SU-DHL-6 (cell line): Measurements from ENCODE around the gene POLD3.

Experiments
- H2AFZ ChIP-seq: fragments of 200-600 bp; sonication (generic); 2 replicates; pipeline ENCODE4 v1.6.1; 2014; ENCODE audit warnings: low read depth, mild to moderate bottlenecking, moderate library complexity, mixed read lengths, antibody characterized with exemption, low read length; ENCODE audit not compliant: severe bottlenecking
- H3F3A ChIP-seq: fragments of 200-600 bp; shearing (Covaris generic); 2 replicates; pipeline ENCODE4 v1.6.0; 2016; ENCODE audit warnings: antibody characterized with exemption, mild to moderate bottlenecking; ENCODE audit not compliant: insufficient read depth
- H3K27ac ChIP-seq: fragments of 200-600 bp; sonication (generic); 2 replicates; pipeline ENCODE4 v1.5.1; 2016; ENCODE audit warnings: low read depth, mild to moderate bottlenecking, low read length, moderate library complexity, mixed read lengths
- H3K27me3 ChIP-seq: fragments of 200-600 bp; sonication (generic), shearing (Covaris generic); 2 replicates; pipeline ENCODE4 v1.6.0; 2014; ENCODE audit warnings: mild to moderate bottlenecking, low read length
- H3K36me3 ChIP-seq: fragments of 200-600 bp; sonication (generic); 2 replicates; pipeline ENCODE4 v1.6.1; 2014; ENCODE audit warnings: mild to moderate bottlenecking, low read length, mixed read lengths
- H3K4me2 ChIP-seq: fragments of 300-600, 200-600 bp; shearing (Covaris generic), sonication (generic); 2 replicates; pipeline ENCODE4 v1.6.0; 2014; ENCODE audit warnings: low read length, low read depth, mild to moderate bottlenecking; ENCODE audit not compliant: poor library complexity, severe bottlenecking
- H3K4me3 ChIP-seq: fragments of 200-600 bp; sonication (generic); 2 replicates; pipeline ENCODE4 v1.5.1; 2014; ENCODE audit warnings: antibody characterized with exemption, low read length, mild to moderate bottlenecking, mixed read lengths; ENCODE audit not compliant: insufficient read depth, poor library complexity, severe bottlenecking
- H3K79me2 ChIP-seq: fragments of 200-600 bp; sonication (generic); 2 replicates; pipeline ENCODE4 v1.6.1; 2014; ENCODE audit warnings: mild to moderate bottlenecking, low read length, moderate library complexity; ENCODE audit not compliant: insufficient read depth
- H3K9ac ChIP-seq: fragments of 200-600 bp; sonication (generic); 2 replicates; pipeline ENCODE4 v1.7.0; 2014; ENCODE audit warnings: mild to moderate bottlenecking, low read length
- H3K9me2 ChIP-seq: fragments of 200-600 bp; sonication (generic); replicated peaks from 2 replicates; pipeline ENCODE4 v1.6.1; 2014; ENCODE audit warnings: low read length; ENCODE audit not compliant: insufficient read depth
- H3K9me3 ChIP-seq: fragments of 200-600 bp; sonication (generic); 2 replicates; pipeline ENCODE4 v1.6.1; 2014; ENCODE audit warnings: low read length, mixed read lengths; ENCODE audit not compliant: insufficient read depth
- H4K20me1 ChIP-seq: fragments of 200-600 bp; sonication (generic); 2 replicates; pipeline ENCODE4 v1.6.1; 2014; ENCODE audit warnings: low read depth, mild to moderate bottlenecking, antibody characterized with exemption, low read length, moderate library complexity, mixed read lengths
- EZH2phosphoT487 ChIP-seq: fragments of 200-600 bp; sonication (generic), shearing (Covaris generic); conservative IDR thresholded peaks from 2 replicates; pipeline ENCODE4 v1.6.1; 2018; ENCODE audit warnings: mild to moderate bottlenecking, antibody characterized with exemption, low read length, moderate library complexity, mixed read lengths
- TF ChIP-seq, protein P1 (sequence below): fragments of 200-600 bp; sonication (generic); IDR thresholded peaks from one replicate; pipeline ENCODE4 v1.5.1; 2017; ENCODE audit warnings: antibody characterized with exemption, mild to moderate bottlenecking, low read length, moderate library complexity; ENCODE audit not compliant: insufficient read depth, poor library complexity, severe bottlenecking

The POLD3 gene

GRCh38 chr11:74672956-74673692 is 80.7 kb downstream of the POLD3 start:
- H3K36me3 ChIP-seq, result no peaks in the 10 kb centered on the region
- H3K4me2 ChIP-seq, result no peak overlapping the region
- no peaks in the 10 kb centered on the region for H3K27me3 ChIP-seq
- no peak overlapping the region for H3K27ac ChIP-seq
- no peak overlapping the region for H3K4me3 ChIP-seq
- no peaks in the 10 kb centered on the region for H3K9me3 ChIP-seq
- no peaks in the 10 kb centered on the region for H3K79me2 ChIP-seq
- no peak overlapping the region for H3K9ac ChIP-seq
- H4K20me1 ChIP-seq, result no peaks in the 10 kb centered on the region
- H2AFZ ChIP-seq, result no peak overlapping the region
- H3F3A ChIP-seq, result no peaks in the 10 kb centered on the region
- H3K9me2 ChIP-seq, result no peaks in the 10 kb centered on the region
- TF ChIP-seq, protein P1, sequence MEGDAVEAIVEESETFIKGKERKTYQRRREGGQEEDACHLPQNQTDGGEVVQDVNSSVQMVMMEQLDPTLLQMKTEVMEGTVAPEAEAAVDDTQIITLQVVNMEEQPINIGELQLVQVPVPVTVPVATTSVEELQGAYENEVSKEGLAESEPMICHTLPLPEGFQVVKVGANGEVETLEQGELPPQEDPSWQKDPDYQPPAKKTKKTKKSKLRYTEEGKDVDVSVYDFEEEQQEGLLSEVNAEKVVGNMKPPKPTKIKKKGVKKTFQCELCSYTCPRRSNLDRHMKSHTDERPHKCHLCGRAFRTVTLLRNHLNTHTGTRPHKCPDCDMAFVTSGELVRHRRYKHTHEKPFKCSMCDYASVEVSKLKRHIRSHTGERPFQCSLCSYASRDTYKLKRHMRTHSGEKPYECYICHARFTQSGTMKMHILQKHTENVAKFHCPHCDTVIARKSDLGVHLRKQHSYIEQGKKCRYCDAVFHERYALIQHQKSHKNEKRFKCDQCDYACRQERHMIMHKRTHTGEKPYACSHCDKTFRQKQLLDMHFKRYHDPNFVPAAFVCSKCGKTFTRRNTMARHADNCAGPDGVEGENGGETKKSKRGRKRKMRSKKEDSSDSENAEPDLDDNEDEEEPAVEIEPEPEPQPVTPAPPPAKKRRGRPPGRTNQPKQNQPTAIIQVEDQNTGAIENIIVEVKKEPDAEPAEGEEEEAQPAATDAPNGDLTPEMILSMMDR, result no peak
- TF ChIP-seq EZH2phosphoT487, result no peak

- H3K36me3 ChIP-seq, result no peaks in the 10 kb centered on the region
- H4K20me1 ChIP-seq, result no peaks in the 10 kb centered on the region
- TF ChIP-seq EZH2phosphoT487, result no peak
- H3K4me3 ChIP-seq, result no peak overlapping the region
- H2AFZ ChIP-seq, result no peak overlapping the region
- H3F3A ChIP-seq, result no peaks in the 10 kb centered on the region
- H3K79me2 ChIP-seq, result no peaks in the 10 kb centered on the region
- no peaks in the 10 kb centered on the region for H3K9me2 ChIP-seq
- no peaks in the 10 kb centered on the region for H3K27me3 ChIP-seq
- no peaks in the 10 kb centered on the region for H3K9me3 ChIP-seq
- no peak overlapping the region for H3K9ac ChIP-seq
- no peak overlapping the region for H3K27ac ChIP-seq
- no peak overlapping the region for H3K4me2 ChIP-seq
Measured at GRCh38 chr11:74673693-74674360, 81.4 kb downstream of the POLD3 start.

DNA sequence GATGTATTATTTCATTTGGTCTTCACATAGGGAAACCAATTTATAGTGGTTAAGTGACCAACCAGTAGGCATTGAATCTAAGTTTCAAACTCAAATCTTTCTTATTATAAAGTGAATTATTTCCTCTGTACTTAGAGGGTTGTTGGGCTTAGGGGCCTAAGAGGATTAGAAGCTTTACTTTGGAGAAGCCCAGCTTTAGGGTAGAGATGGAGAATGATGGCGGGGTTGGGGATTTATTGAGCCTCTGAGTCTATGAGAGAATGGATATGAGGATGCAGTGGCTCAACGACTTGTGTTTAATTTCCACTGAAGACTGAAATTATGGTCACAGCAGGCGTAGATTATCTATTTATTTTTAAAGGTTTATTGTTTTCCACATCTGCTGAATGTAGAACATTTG is 83.4 kb downstream of the POLD3 start:
- Histone ChIP-seq H2AFZ (no peak overlapping the region), H3K4me2 (no peak overlapping the region), H3F3A (no peaks in the 10 kb centered on the region), H3K27ac (no peak overlapping the region), H4K20me1 (no peaks in the 10 kb centered on the region), H3K79me2 (no peaks in the 10 kb centered on the region), H3K9me2 (no peaks in the 10 kb centered on the region), H3K36me3 (no peaks in the 10 kb centered on the region), H3K27me3 (no peaks in the 10 kb centered on the region), H3K4me3 (no peak overlapping the region), H3K9ac (no peak overlapping the region), H3K9me3 (no peaks in the 10 kb centered on the region)
- TF ChIP-seq, protein P1, result no peak
- TF ChIP-seq EZH2phosphoT487, result no peak

DNA sequence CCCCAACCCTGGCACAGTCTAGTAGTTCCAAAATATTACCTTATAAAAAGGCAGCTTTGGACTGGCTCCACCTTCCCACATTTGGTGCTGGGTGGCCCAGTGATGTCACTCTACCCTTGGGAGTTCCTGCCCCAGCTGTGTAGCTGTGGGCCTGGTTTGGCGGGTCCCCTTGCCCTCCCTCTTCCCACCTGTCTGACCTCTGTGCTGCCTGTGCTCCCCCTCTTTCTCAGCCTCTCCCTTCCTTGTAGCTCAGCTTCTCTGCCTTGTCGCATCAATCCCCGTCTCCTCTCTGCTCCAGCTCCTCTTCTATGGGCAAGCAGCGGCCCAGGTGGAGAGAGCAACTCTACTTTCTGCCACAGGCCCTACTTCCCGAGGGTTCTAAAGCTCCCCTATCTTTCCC is 84.2 kb downstream of the POLD3 start:
- TF ChIP-seq, protein P1, result no peak
- no peak for TF ChIP-seq EZH2phosphoT487
- no peaks in the 10 kb centered on the region for H3K27me3 ChIP-seq
- no peaks in the 10 kb centered on the region for H4K20me1 ChIP-seq
- no peak overlapping the region for H2AFZ ChIP-seq
- no peaks in the 10 kb centered on the region for H3K79me2 ChIP-seq
- H3K27ac ChIP-seq, result no peak overlapping the region
- H3K4me2 ChIP-seq, result no peak overlapping the region
- H3K9me3 ChIP-seq, result no peaks in the 10 kb centered on the region
- H3K4me3 ChIP-seq, result no peak overlapping the region
- no peaks in the 10 kb centered on the region for H3K9me2 ChIP-seq
- H3F3A ChIP-seq, result no peaks in the 10 kb centered on the region
- no peaks in the 10 kb centered on the region for H3K36me3 ChIP-seq
- H3K9ac ChIP-seq, result no peak overlapping the region
